ENCODE data around the gene OR2S2.
"Not testable (repeated sequence)": the region's sequence is repeated elsewhere in the genome, so short reads cannot be mapped to it uniquely, and the experiment has no call there.

OR2S2 gene

GRCh38 chr9:35962126-35962906 is 4.4 kb upstream of the OR2S2 start:
- DNase-seq: no peak

- no peak for DNase-seq
Measured at GRCh38 chr9:35960039-35960655, 2.2 kb upstream of the OR2S2 start.

- no peak for DNase-seq
Measured at GRCh38 chr9:35956651-35957050, 1.3 kb downstream of the OR2S2 start.

- DNase-seq: peak; percentile 44 to 45
Measured at GRCh38 chr9:35954942-35955546, 2.9 kb downstream of the OR2S2 start.

- no peak for DNase-seq
Measured at GRCh38 chr9:35952526-35953191, 5.3 kb downstream of the OR2S2 start.

- no peak for DNase-seq
Measured at GRCh38 chr9:35951736-35952135, 6.2 kb downstream of the OR2S2 start.

- DNase-seq: no peak
Measured at GRCh38 chr9:35948901-35949318, 9.0 kb downstream of the OR2S2 start.

- no peak for DNase-seq
Measured at GRCh38 chr9:35948451-35948850, 9.5 kb downstream of the OR2S2 start.

- DNase-seq: peak; percentile 64 to 69
Measured at GRCh38 chr9:35945341-35946018, 12.5 kb downstream of the OR2S2 start.

- DNase-seq: no peak
Measured at GRCh38 chr9:35944841-35945240, 13.1 kb downstream of the OR2S2 start.

- no peak for DNase-seq
Measured at GRCh38 chr9:35944173-35944572, 13.8 kb downstream of the OR2S2 start.

- no peak for DNase-seq
Measured at GRCh38 chr9:35942286-35942685, 15.7 kb downstream of the OR2S2 start.

GRCh38 chr9:35940458-35941407 is 17.2 kb downstream of the OR2S2 start:
- DNase-seq: peak; percentile 18 to 33

GRCh38 chr9:35939679-35940250 is 18.2 kb downstream of the OR2S2 start:
- no peak for DNase-seq

GRCh38 chr9:35938474-35939356 is 19.2 kb downstream of the OR2S2 start:
- no peak for DNase-seq

GRCh38 chr9:35937227-35937626 is 20.7 kb downstream of the OR2S2 start:
- no peak for DNase-seq

GRCh38 chr9:35935755-35936509 is 22.0 kb downstream of the OR2S2 start:
- no peak for DNase-seq

GRCh38 chr9:35935261-35935660 is 22.7 kb downstream of the OR2S2 start:
- no peak for DNase-seq

GRCh38 chr9:35934069-35934468 is 23.9 kb downstream of the OR2S2 start:
- DNase-seq: not testable (repeated sequence)
